GM12801 (cell line): Measurements from ENCODE around the gene ATP5MC3.

Source experiments
- CTCF ChIP-seq: IDR thresholded peaks from one replicate; pipeline ENCODE4 v1.5.1; 2011; ENCODE audit warnings: control low read depth; ENCODE audit not compliant: insufficient read length; ENCODE audit errors: extremely low read depth

The ATP5MC3 gene

DNA sequence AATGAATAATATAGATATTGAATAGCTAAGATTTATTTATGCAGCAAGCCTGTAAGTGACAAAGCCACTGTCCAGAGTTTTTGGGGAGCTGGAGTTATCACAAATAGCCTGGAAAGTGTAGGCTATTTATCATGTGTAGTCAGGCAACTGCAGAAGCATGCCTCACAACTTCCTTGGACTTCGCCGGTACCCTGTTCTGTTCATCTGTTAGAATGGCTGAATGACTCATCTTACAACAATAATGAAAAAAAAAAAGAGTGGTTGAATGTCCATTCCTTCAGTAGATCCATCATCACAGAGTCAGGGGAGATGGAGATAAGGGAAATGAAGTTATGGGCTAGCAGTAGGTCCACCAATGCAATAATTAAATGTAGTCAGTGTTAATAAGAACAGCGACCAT is 24.0 kb upstream of the ATP5MC3 start:
- no peak for TF ChIP-seq CTCF

DNA sequence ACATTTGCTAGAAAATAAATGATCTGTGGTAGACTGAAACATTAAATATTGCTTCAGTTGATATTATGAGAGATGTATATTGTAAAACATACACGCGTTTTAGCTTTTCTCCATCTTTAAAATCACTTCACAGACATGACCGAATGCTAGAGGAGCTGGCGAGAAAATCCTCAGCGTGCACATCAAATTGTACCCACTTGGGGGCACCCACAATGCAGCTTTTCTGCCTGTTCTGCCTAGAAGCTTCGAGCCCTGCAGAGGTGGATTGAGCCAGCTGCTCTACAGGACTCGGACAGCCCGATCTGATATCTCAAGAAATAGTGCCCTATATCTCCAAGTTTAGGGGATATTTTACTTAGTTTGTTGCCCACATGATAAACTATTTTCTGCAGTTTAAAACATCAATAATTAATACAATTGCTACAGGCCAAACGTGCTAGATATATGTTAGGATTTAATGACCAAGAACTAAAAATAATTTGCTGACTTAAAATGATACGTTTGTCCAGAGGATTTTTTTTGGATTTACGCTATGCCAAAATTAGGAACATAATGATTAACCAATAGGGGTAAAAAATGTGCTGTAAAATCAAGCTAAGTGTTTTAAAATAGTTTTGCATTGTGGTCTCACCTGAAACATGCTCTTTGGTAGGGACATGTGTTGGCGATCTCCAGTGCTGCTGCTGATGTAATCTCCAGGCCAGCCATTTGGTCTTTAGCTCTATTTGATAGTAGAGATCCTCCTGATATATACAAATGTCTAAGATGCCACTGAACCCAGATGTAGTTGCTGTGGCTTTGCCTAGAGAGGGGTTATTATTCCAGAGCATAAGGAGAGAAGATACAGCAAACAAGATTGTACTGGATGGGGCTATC is 22.3 kb upstream of the ATP5MC3 start:
- no peak for TF ChIP-seq CTCF

DNA sequence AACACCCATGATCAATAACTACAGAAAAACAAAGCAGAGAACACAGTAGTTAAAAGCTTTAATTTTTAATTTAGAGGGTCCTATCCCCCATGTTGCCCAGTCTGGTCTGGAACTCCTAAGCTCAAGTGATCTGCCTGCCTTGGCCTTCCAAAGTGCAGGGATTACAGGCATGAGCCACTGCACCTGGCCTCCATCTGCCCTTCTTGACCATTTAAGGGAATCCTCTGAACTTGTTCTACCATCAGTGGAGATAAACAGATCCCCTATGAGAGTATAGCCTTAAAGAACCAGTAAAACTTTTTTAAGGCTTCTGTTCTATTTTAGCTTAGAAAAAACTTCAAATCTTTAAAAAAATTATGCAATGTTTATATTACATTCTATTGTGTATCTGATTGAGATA is 13.5 kb upstream of the ATP5MC3 start:
- TF ChIP-seq CTCF: no peak

DNA sequence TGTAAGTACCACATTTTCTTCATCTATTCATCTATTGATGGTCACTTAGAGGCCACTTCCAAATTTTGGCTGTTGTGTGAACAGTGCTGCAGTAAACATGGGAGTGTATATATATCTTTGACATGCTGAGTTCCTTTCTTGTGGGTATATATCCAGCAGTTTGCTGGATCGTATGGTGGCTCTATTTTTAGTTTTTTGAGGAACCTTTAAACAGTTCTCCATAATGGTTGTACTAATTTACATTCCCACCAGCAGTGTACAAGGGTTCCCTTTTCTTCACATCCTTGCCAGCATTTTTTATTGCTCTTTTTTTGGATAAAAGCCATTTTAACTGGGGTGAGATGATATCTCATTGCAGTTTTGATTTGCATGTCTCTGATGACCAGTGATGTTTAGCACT is 7.3 kb upstream of the ATP5MC3 start:
- TF ChIP-seq CTCF: no peak

GRCh38 chr2:175187378-175187777 is 5.9 kb upstream of the ATP5MC3 start:
- no peak for TF ChIP-seq CTCF

DNA sequence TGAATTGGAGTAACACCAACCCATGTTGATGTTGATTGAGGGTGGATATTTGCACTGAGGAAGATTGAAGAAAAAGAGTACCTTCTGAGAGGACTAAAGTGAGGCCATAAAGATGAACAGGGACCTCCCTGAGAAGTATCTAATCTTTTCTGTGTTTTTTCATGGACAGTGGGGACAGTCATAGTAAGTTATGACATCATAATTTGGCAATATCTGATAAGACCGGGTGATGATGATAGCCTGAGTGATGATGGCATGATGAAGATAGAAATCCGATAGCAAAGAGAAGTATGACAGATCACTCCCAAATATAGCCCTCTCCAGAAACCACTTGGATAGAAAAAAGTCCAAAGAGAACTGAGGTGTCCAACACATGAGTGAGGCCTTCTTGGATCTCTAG is 2.2 kb upstream of the ATP5MC3 start:
- no peak for TF ChIP-seq CTCF

GRCh38 chr2:175181877-175182308 is 383 bp upstream of the ATP5MC3 start:
- TF ChIP-seq CTCF: no peak
